PC-3 (cell line): Measurements from ENCODE around the gene ZNF366. TPM values are rescaled to one million over a fixed set of nuclear protein-coding genes. Genes with fewer than 3 reads are reported as not detected.

Experiments
- ATAC-seq: fragments of 200-7000 bp; cut with Tn5 transposase; 2 replicates; pipeline ENCODE4 v1.9.1; 2020; ENCODE audit warnings: mild to moderate bottlenecking, moderate library complexity
- BruUV-seq: library from RNA; stranded (reverse); fragments of 400-500 nt; replicated peaks from 2 replicates; lab custom pipeline; 2021; lab: Mats Ljungman, UMichigan
- CTCF ChIA-PET: fragments of 300-600 bp; sonication (Branson Sonifier 250); formaldehyde crosslinking; loops from one replicate; lab custom pipeline; 2022; ENCODE audit warnings: antibody characterized with exemption; lab: Charles Lee
- POLR2A ChIA-PET: fragments of 300-600 bp; sonication (Branson Sonifier 250); formaldehyde crosslinking; loops from one replicate; lab custom pipeline; 2022; ENCODE audit warnings: antibody characterized with exemption; ENCODE audit not compliant: unreplicated experiment; lab: Charles Lee
- DNase-seq: peaks from one replicate; pipeline ENCODE4 v3.0.0-alpha.2; 2015
- H2AFZ ChIP-seq: fragments of 300-600 bp; sonication (generic); 2 replicates; pipeline ENCODE4 v1.6.0; 2016; ENCODE audit warnings: antibody characterized with exemption, low read length
- H3F3A ChIP-seq: fragments of 300-600 bp; sonication (generic); one replicate; pipeline ENCODE4 v1.6.0; 2017; ENCODE audit warnings: antibody characterized with exemption, low read length, control low read depth, mild to moderate bottlenecking; ENCODE audit not compliant: unreplicated experiment
- H3K27ac ChIP-seq: fragments of 300-600 bp; sonication (generic); 2 replicates; pipeline ENCODE4 v1.5.1; 2016; ENCODE audit warnings: mild to moderate bottlenecking, low read length
- H3K27me3 ChIP-seq: fragments of 300-600 bp; sonication (generic); 2 replicates; pipeline ENCODE4 v1.6.1; 2016; ENCODE audit warnings: low read length, mixed read lengths
- H3K36me3 ChIP-seq: fragments of 300-600 bp; sonication (generic); 2 replicates; pipeline ENCODE4 v1.6.1; 2016; ENCODE audit warnings: low read depth, mixed run types, low read length, mixed read lengths
- H3K4me1 ChIP-seq: fragments of 300-600 bp; sonication (generic); 2 replicates; pipeline ENCODE4 v1.5.1; 2016; ENCODE audit warnings: low read length; ENCODE audit not compliant: insufficient read depth
- H3K4me2 ChIP-seq: fragments of 300-600 bp; sonication (generic); 2 replicates; pipeline ENCODE4 v1.6.0; 2016; ENCODE audit warnings: low read length
- H3K4me3 ChIP-seq: fragments of 300-600 bp; sonication (generic); 2 replicates; pipeline ENCODE4 v1.5.1; 2016; ENCODE audit warnings: mild to moderate bottlenecking, low read length, mixed read lengths
- H3K79me2 ChIP-seq: fragments of 300-600 bp; sonication (generic); 2 replicates; pipeline ENCODE4 v1.6.1; 2017; ENCODE audit warnings: low read length, mixed read lengths
- H3K9ac ChIP-seq: fragments of 300-600 bp; sonication (generic); 2 replicates; pipeline ENCODE4 v1.6.0; 2016; ENCODE audit warnings: mild to moderate bottlenecking, low read length
- H3K9me2 ChIP-seq: fragments of 300-600 bp; sonication (generic); replicated peaks from 2 replicates; pipeline ENCODE4 v1.6.1; 2016; ENCODE audit warnings: mixed run types, low read length, mixed read lengths
- H3K9me3 ChIP-seq: fragments of 300-600 bp; sonication (generic); 2 replicates; pipeline ENCODE4 v1.6.1; 2016; ENCODE audit warnings: low read length, mixed read lengths
- H4K20me1 ChIP-seq: fragments of 300-600 bp; sonication (generic); 2 replicates; pipeline ENCODE4 v1.6.1; 2016; ENCODE audit warnings: low read length, mixed read lengths
- CTCF ChIP-seq: fragments of 300-600 bp; sonication (generic); conservative IDR thresholded peaks from 2 replicates; pipeline ENCODE4 v1.5.1; 2017; ENCODE audit warnings: antibody characterized with exemption, low read depth, mild to moderate bottlenecking, low read length
- EZH2 ChIP-seq: fragments of 300-600 bp; sonication (generic); IDR thresholded peaks from one replicate; pipeline ENCODE4 v1.6.1; 2017; ENCODE audit warnings: antibody characterized with exemption, mild to moderate bottlenecking, low read length; ENCODE audit not compliant: unreplicated experiment
- EZH2phosphoT487 ChIP-seq: fragments of 300-600 bp; sonication (generic); IDR thresholded peaks from 2 replicates; pipeline ENCODE4 v1.6.1; 2018; ENCODE audit warnings: mild to moderate bottlenecking, antibody characterized with exemption, low read length, borderline replicate concordance
- intact Hi-C: fragments of 100-400 bp; cut with micrococcal nuclease; formaldehyde crosslinking; loops from 2 replicates; pipeline ENCODE4 v1.9.0; 2023
- total RNA-seq: library from RNA; depleted of rRNA; stranded (reverse); fragments of >200 nt; gene quantifications from 2 replicates; pipeline ENCODE4 v1.2.3, GENCODE V29; 2014

The ZNF366 gene
- total RNA-seq, 1 experiment from 2014 or later: not detected

GRCh38 chr5:72550595-72550994, 43.4 kb upstream of the ZNF366 start:
- ChIA-PET CTCF (no interaction called here), POLR2A (no interaction called here)
- Histone ChIP-seq H3K4me2 (no peak overlapping the region), H3K9me2 (no peaks in the 10 kb centered on the region), H3K27me3 (no peaks in the 10 kb centered on the region), H3K4me1 (peaks cover 10% of the 10 kb centered on the region), H3K79me2 (no peaks in the 10 kb centered on the region), H4K20me1 (no peaks in the 10 kb centered on the region), H2AFZ (no peak overlapping the region), H3K4me3 (no peak overlapping the region), H3K9ac (no peak overlapping the region), H3F3A (no peaks in the 10 kb centered on the region), H3K9me3 (no peaks in the 10 kb centered on the region), H3K36me3 (no peaks in the 10 kb centered on the region), H3K27ac (no peak overlapping the region)
- BruUV-seq: no TSS peak
- TF ChIP-seq EZH2phosphoT487: no peak
- TF ChIP-seq EZH2: no peak
- no peak for TF ChIP-seq CTCF
- no peak for ATAC-seq
- intact Hi-C loops: loop anchor here (10.0 kb wide), 1 partner anchor 264 kb away; the partner anchor contains the start of gene TNPO1
- no peak for DNase-seq

GRCh38 chr5:72543811-72544210, 36.6 kb upstream of the ZNF366 start:
- H3K36me3 ChIP-seq: no peaks in the 10 kb centered on the region
- CTCF ChIA-PET: no interaction called here
- no peak overlapping the region for H2AFZ ChIP-seq

More at GRCh38 chr5:72543811-72544210, 36.6 kb upstream of the ZNF366 start:
- no peak overlapping the region for H3K9ac ChIP-seq
- H3K27ac ChIP-seq: no peak overlapping the region
- ATAC-seq: no peak
- H3K4me1 ChIP-seq: no peaks in the 10 kb centered on the region
- no peaks in the 10 kb centered on the region for H3K27me3 ChIP-seq
- DNase-seq: no peak
- no peak overlapping the region for H3K4me2 ChIP-seq
- intact Hi-C loops: no loop called here
- H3K9me2 ChIP-seq: no peaks in the 10 kb centered on the region
- POLR2A ChIA-PET: no interaction called here
- no peaks in the 10 kb centered on the region for H4K20me1 ChIP-seq
- no TSS peak for BruUV-seq
- no peaks in the 10 kb centered on the region for H3K9me3 ChIP-seq
- no peak for TF ChIP-seq EZH2
- TF ChIP-seq CTCF: no peak
- no peak for TF ChIP-seq EZH2phosphoT487
- H3K79me2 ChIP-seq: no peaks in the 10 kb centered on the region
- no peaks in the 10 kb centered on the region for H3F3A ChIP-seq
- H3K4me3 ChIP-seq: no peak overlapping the region
